CD14-positive monocyte (primary cell): ENCODE data around the gene ZNF407. TPM values are rescaled to one million over a fixed set of nuclear protein-coding genes. Genes with fewer than 3 reads are reported as not detected.

Source experiments
- DNase-seq, 3 donors: peaks; one replicate each; pipeline ENCODE4 v3.0.0-alpha.2; 2011 to 2022
- H2AFZ ChIP-seq: 2 replicates; pipeline ENCODE4 v1.6.0; 2012; ENCODE audit warnings: mild to moderate bottlenecking, low read depth, low read length, inconsistent platforms; ENCODE audit not compliant: insufficient read depth, poor library complexity, severe bottlenecking
- H3K27ac ChIP-seq, 2 donors: 1 replicate in 1 of 2; 2 replicates in 1 of 2; pipeline ENCODE4 v1.5.1; 2012 to 2013; ENCODE audit warnings: low read length in 2 of 2, control low read depth in 1 of 2, inconsistent platforms in 1 of 2, low read depth in 1 of 2, mild to moderate bottlenecking in 1 of 2
- H3K27me3 ChIP-seq, 2 donors: one replicate each; pipeline versions ENCODE4 v1.6.0 to v1.6.1; 2011 to 2013; ENCODE audit warnings: low read length in 2 of 2; ENCODE audit not compliant: control insufficient read depth in 2 of 2, insufficient read depth in 2 of 2
- H3K36me3 ChIP-seq, 2 donors: replicated peaks in 1 of 2; 1 replicate in 1 of 2; 2 replicates in 1 of 2; pipeline versions ENCODE4 v1.5.1 to v1.6.1; 2012 to 2013; ENCODE audit warnings: low read length in 2 of 2, control low read depth in 1 of 2, inconsistent platforms in 1 of 2, mild to moderate bottlenecking in 1 of 2; ENCODE audit not compliant: insufficient read depth in 2 of 2, control insufficient read depth in 1 of 2
- H3K4me1 ChIP-seq, 2 donors: 1 replicate in 1 of 2; 2 replicates in 1 of 2; pipeline versions ENCODE4 v1.5.1 to v1.6.1; 2012 to 2013; ENCODE audit warnings: low read length in 2 of 2, control low read depth in 1 of 2, inconsistent platforms in 1 of 2, mild to moderate bottlenecking in 1 of 2, moderate library complexity in 1 of 2; ENCODE audit not compliant: insufficient read depth in 2 of 2, control insufficient read depth in 1 of 2
- H3K4me2 ChIP-seq: replicated peaks from 2 replicates; pipeline ENCODE3; 2012; ENCODE audit warnings: low read length, moderate library complexity, mild to moderate bottlenecking; ENCODE audit not compliant: poor library complexity, severe bottlenecking; ENCODE audit errors: extremely low read depth
- H3K4me3 ChIP-seq, 3 experiments: fragments of 200-600 bp in 1 of 3; sonication (generic) in 1 of 3; replicated peaks in 1 of 3; 1 replicate in 2 of 3; 2 replicates in 1 of 3; pipeline ENCODE4 v1.5.1; 2011 to 2013; ENCODE audit warnings: low read length in 3 of 3, mild to moderate bottlenecking in 3 of 3, control low read depth in 2 of 3, low read depth in 2 of 3, inconsistent platforms in 1 of 3, moderate library complexity in 1 of 3
- H3K79me2 ChIP-seq: 2 replicates; pipeline ENCODE4 v1.6.0; 2012; ENCODE audit warnings: mild to moderate bottlenecking, control low read depth, inconsistent platforms, low read length, moderate library complexity; ENCODE audit not compliant: insufficient read depth
- H3K9ac ChIP-seq: 2 replicates; pipeline ENCODE4 v1.6.0; 2017; ENCODE audit warnings: low read length, mild to moderate bottlenecking; ENCODE audit not compliant: insufficient read depth, poor library complexity, severe bottlenecking
- H3K9me3 ChIP-seq, 2 donors: replicated peaks in 1 of 2; 1 replicate in 1 of 2; 2 replicates in 1 of 2; pipeline versions ENCODE4 v1.5.1 to v1.6.1; 2012 to 2013; ENCODE audit warnings: low read length in 2 of 2, control low read depth in 1 of 2; ENCODE audit not compliant: control insufficient read depth in 1 of 2, insufficient read depth in 1 of 2
- H4K20me1 ChIP-seq: 2 replicates; pipeline ENCODE4 v1.6.0; 2012; ENCODE audit warnings: mild to moderate bottlenecking, low read length, control low read depth, moderate library complexity; ENCODE audit not compliant: insufficient read depth
- H3K27ac Mint-ChIP-seq, 7 donors: one replicate each; pipeline ENCODE4 v1.8.0; 2020; ENCODE audit warnings: mild to moderate bottlenecking in 7 of 7, mixed read lengths in 7 of 7, moderate library complexity in 6 of 7, inconsistent platforms in 2 of 7
- H3K27me3 Mint-ChIP-seq, 3 donors: one replicate each; pipeline ENCODE4 v1.8.0; 2021 to 2022; ENCODE audit warnings: low read depth in 3 of 3, mild to moderate bottlenecking in 3 of 3, mixed read lengths in 3 of 3, moderate library complexity in 3 of 3, inconsistent platforms in 1 of 3
- H3K36me3 Mint-ChIP-seq, 2 donors: one replicate each; pipeline ENCODE4 v1.8.0; 2020; ENCODE audit warnings: mixed read lengths in 2 of 2, inconsistent platforms in 1 of 2, mild to moderate bottlenecking in 1 of 2
- H3K4me1 Mint-ChIP-seq: one replicate; pipeline ENCODE4 v1.8.0; 2020; ENCODE audit warnings: mild to moderate bottlenecking, mixed read lengths
- H3K4me3 Mint-ChIP-seq, 2 donors: one replicate each; pipeline ENCODE4 v1.8.0; 2020; ENCODE audit warnings: mild to moderate bottlenecking in 2 of 2, mixed read lengths in 2 of 2, moderate library complexity in 1 of 2
- H3K9me3 Mint-ChIP-seq, 7 donors: one replicate each; pipeline ENCODE4 v1.8.0; 2020 to 2022; ENCODE audit warnings: mixed read lengths in 7 of 7, mild to moderate bottlenecking in 6 of 7, moderate library complexity in 6 of 7, inconsistent platforms in 2 of 7
- WGBS: methylation state at CpG from one replicate; pipeline ENCODE4 v1.1.5; 2013; ENCODE audit warnings: missing lambda C conversion rate; ENCODE audit not compliant: insufficient coverage; 5-methylcytosine and 5-hydroxymethylcytosine counted together
- intact Hi-C, 2 donors: fragments of 100-400 bp; cut with micrococcal nuclease; formaldehyde crosslinking; loops; one replicate each; pipeline versions ENCODE4 v1.15.0 to v1.15.1; 2023
- polyA plus RNA-seq, 3 donors: library from polyadenylated mRNA; depleted of rRNA in 1 of 3; unstranded in 2 of 3; stranded (reverse) in 1 of 3; fragments of 300-500 nt in 2 of 3; fragments of >200 nt in 1 of 3; fragmentation: Illumina TruSeq in 2 of 3; gene quantifications; 1 replicate in 2 of 3; 2 replicates in 1 of 3; pipeline ENCODE4 v1.2.3, GENCODE V29; 2012 to 2021
- TF ChIP-seq, protein P1 (sequence below): fragments of 200-600 bp; IDR thresholded peaks from one replicate; pipeline ENCODE4 v1.8.0; 2022; ENCODE audit warnings: antibody characterized with exemption, mild to moderate bottlenecking

The ZNF407 gene
- polyA plus RNA-seq, 3 donors: 1.3 to 3.6 (median 1.6) TPM

DNA sequence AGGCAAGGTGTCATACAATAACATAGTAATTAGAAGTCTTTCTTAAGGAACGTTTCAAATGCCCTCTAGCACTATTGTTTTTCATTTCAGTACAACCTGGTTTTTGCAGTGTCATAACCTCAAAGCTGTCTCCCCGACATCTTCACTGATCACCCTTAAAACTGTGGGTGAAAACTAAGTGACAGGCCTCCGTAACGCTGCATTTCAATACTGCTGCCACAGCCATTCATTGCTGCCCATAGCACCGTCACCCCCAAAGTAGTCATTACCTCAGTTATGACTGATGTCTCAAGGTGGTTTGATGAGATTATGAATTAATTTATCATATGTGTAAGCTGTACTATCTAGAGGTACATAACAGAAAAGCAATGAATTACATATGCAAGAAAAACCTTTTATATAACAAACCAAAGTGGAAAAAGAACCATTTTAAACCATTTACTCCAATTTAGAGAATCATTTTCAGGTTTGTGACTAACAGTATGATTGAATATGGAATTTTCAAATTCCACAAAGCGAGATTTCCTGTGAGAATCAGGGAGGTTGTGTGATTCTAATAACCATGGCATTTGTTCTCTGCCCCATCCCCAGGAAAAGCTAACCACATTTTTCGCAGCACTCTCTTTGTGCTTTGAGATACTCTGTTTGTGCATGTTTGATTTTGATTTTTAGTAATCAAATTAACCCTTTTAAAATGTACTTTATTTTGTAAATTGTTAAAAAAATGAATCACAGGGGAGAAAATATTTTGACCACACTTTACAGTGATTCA lies 348.3 kb downstream of the ZNF407 start:
- peaks cover 4% of the 10 kb centered on the region for H3K4me1 Mint-ChIP-seq
- H3K4me3 Mint-ChIP-seq: no peak overlapping the region

DNA sequence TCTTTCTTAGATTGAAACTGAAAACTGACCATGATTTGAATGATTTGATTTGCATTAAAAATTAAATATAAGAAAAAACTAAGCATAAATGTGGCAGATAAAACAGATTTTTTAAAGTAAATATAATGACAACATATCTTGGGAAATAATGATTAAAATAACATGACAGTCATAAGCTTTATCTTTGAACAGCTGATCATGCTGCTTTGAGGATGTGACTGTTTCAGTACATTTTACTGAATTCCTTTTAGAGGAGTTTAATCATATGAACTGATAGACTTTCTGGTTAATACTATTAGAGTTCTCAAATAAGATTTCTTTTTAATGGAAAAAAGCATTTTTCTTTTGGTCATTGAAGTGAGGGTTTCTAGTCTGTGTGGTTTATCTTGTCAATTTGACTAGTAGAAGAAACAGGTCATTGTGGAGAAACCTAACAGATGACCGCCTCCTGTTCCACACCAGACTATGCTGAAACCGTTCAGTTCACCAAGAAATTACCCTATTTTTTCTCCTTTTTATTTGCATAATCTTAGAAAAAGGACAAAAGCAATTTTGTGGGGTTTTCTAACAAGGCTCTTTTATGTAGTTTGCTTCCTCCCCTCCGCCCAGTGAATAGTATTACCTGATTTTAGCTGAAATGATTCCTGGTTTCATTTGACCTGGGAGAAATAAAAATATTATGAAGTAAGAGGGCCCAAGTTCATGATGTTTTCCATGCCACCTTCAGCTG lies 349.1 kb downstream of the ZNF407 start:
- no peak overlapping the region for H3K4me2 ChIP-seq
- no peak overlapping the region for H3K4me3 ChIP-seq
- peaks cover 4% of the 10 kb centered on the region for H3K4me1 Mint-ChIP-seq
- no CpG with 5 or more reads among the region's 3 CpGs for WGBS
- no peaks in the 10 kb centered on the region for H3K27me3 ChIP-seq
- H3K27me3 Mint-ChIP-seq: no peaks in the 10 kb centered on the region
- H3K27ac Mint-ChIP-seq: no peak overlapping the region
- no peak for DNase-seq
- intact Hi-C loops: no loop called here
- H3K9ac ChIP-seq: no peak overlapping the region
- H3K36me3 Mint-ChIP-seq: peaks cover 0 to 2% of the 10 kb centered on the region in 2 donors
- no peak overlapping the region for H2AFZ ChIP-seq
- no peaks in the 10 kb centered on the region for H3K4me1 ChIP-seq
- no peaks in the 10 kb centered on the region for H3K36me3 ChIP-seq
- no peaks in the 10 kb centered on the region for H3K79me2 ChIP-seq
- TF ChIP-seq, protein P1, sequence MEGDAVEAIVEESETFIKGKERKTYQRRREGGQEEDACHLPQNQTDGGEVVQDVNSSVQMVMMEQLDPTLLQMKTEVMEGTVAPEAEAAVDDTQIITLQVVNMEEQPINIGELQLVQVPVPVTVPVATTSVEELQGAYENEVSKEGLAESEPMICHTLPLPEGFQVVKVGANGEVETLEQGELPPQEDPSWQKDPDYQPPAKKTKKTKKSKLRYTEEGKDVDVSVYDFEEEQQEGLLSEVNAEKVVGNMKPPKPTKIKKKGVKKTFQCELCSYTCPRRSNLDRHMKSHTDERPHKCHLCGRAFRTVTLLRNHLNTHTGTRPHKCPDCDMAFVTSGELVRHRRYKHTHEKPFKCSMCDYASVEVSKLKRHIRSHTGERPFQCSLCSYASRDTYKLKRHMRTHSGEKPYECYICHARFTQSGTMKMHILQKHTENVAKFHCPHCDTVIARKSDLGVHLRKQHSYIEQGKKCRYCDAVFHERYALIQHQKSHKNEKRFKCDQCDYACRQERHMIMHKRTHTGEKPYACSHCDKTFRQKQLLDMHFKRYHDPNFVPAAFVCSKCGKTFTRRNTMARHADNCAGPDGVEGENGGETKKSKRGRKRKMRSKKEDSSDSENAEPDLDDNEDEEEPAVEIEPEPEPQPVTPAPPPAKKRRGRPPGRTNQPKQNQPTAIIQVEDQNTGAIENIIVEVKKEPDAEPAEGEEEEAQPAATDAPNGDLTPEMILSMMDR: no peak
- H4K20me1 ChIP-seq: no peaks in the 10 kb centered on the region
- H3K4me3 Mint-ChIP-seq: no peak overlapping the region
- H3K27ac ChIP-seq: no peak overlapping the region
- no peaks in the 10 kb centered on the region for H3K9me3 Mint-ChIP-seq
- H3K9me3 ChIP-seq: no peaks in the 10 kb centered on the region

More for the DNA sequence above, 348.3 kb downstream of the ZNF407 start:
- intact Hi-C loops: no loop called here
- Histone ChIP-seq H3K27ac (no peak overlapping the region), H3K9me3 (no peaks in the 10 kb centered on the region), H3K4me1 (no peaks in the 10 kb centered on the region), H3K27me3 (no peaks in the 10 kb centered on the region), H3K4me2 (no peak overlapping the region), H3K9ac (no peak overlapping the region), H4K20me1 (no peaks in the 10 kb centered on the region), H2AFZ (no peak overlapping the region), H3K36me3 (no peaks in the 10 kb centered on the region), H3K79me2 (no peaks in the 10 kb centered on the region), H3K4me3 (no peak overlapping the region)
- Mint-ChIP-seq H3K36me3 (peaks cover 0 to 4% of the 10 kb centered on the region in 2 donors), H3K27ac (no peak overlapping the region), H3K27me3 (no peaks in the 10 kb centered on the region), H3K9me3 (no peaks in the 10 kb centered on the region)
- DNase-seq: no peak
- WGBS: no CpG with 5 or more reads among the region's 7 CpGs
- TF ChIP-seq, protein P1: no peak
